SK-N-SH (cell line): ENCODE measurements around the gene SLC5A1. TPM values are rescaled to one million over a fixed set of nuclear protein-coding genes. Genes with fewer than 3 reads are reported as not detected.
A peak's percentile ranks its signal among the peaks of the same experiment; 100 is the strongest.

Experiments
- CTCF ChIA-PET: fragments of 300-600, 350-600 bp; formaldehyde crosslinking; extraction: SDS; loops from one replicate; lab custom pipeline; 2021; lab: Yijun Ruan, JAX
- POLR2A ChIA-PET: fragments of 350-600 bp; sonication (Branson Sonifier 250); formaldehyde crosslinking; extraction: SDS; loops from one replicate; lab custom pipeline; 2020; ENCODE audit warnings: antibody characterized with exemption, inconsistent platforms; lab: Yijun Ruan, JAX
- DNase-seq: peaks from one replicate; pipeline ENCODE4 v3.0.0; 2012
- H2AFZ ChIP-seq: fragments of 200-600 bp; sonication (generic); 2 replicates; pipeline ENCODE4 v1.8.1; 2016; ENCODE audit warnings: antibody characterized with exemption, mild to moderate bottlenecking, low read depth
- H3F3A ChIP-seq: fragments of 200-600 bp; sonication (generic); replicated peaks from 2 replicates; pipeline ENCODE3; 2016; ENCODE audit warnings: antibody characterized with exemption, mild to moderate bottlenecking; ENCODE audit not compliant: insufficient read depth
- H3K27ac ChIP-seq, 2 experiments: fragments of 200-500 bp in 1 of 2; fragments of 200-600 bp in 1 of 2; sonication (Bioruptor generic) in 1 of 2; sonication (generic), shearing (Covaris generic) in 1 of 2; 2 replicates each; pipeline versions ENCODE4 v1.5.1 to v1.6.1; 2014 to 2016; ENCODE audit warnings: low read depth in 2 of 2, inconsistent platforms in 1 of 2, low read length in 1 of 2, mild to moderate bottlenecking in 1 of 2, mixed read lengths in 1 of 2
- H3K27me3 ChIP-seq: fragments of 200-600 bp; sonication (generic), shearing (Covaris generic); 2 replicates; pipeline ENCODE4 v1.6.1; 2016; ENCODE audit warnings: mixed run types; ENCODE audit not compliant: insufficient read depth
- H3K36me3 ChIP-seq, 2 experiments: fragments of 200-500 bp in 1 of 2; fragments of 200-600 bp in 1 of 2; sonication (Bioruptor generic) in 1 of 2; sonication (generic) in 1 of 2; replicated peaks in 1 of 2; 2 replicates each; pipeline versions ENCODE3 to v1.5.1; 2014 to 2016; ENCODE audit warnings: low read length in 1 of 2, mild to moderate bottlenecking in 1 of 2; ENCODE audit not compliant: insufficient read depth in 2 of 2, control insufficient read depth in 1 of 2
- H3K4me1 ChIP-seq, 2 experiments: fragments of 200-500 bp in 1 of 2; fragments of 200-600 bp in 1 of 2; sonication (Bioruptor generic) in 1 of 2; sonication (generic), shearing (Covaris generic) in 1 of 2; 2 replicates each; pipeline versions ENCODE4 v1.5.1 to v1.6.1; 2014 to 2016; ENCODE audit warnings: low read depth in 1 of 2, low read length in 1 of 2, mixed run types in 1 of 2; ENCODE audit not compliant: insufficient read depth in 2 of 2, control insufficient read depth in 1 of 2
- H3K4me2 ChIP-seq: fragments of 200-600 bp; sonication (generic), shearing (Covaris generic); 2 replicates; pipeline ENCODE4 v1.6.1; 2017; ENCODE audit warnings: mixed run types
- H3K4me3 ChIP-seq, 2 experiments: fragments of 200-500 bp in 1 of 2; fragments of 200-600 bp in 1 of 2; sonication (Bioruptor generic) in 1 of 2; sonication (generic), shearing (Covaris generic) in 1 of 2; 2 replicates each; pipeline versions ENCODE4 v1.5.1 to v1.8.1; 2014 to 2016; ENCODE audit warnings: low read depth in 2 of 2, inconsistent platforms in 1 of 2, low read length in 1 of 2, mild to moderate bottlenecking in 1 of 2, mixed read lengths in 1 of 2, moderate library complexity in 1 of 2
- H3K79me2 ChIP-seq: fragments of 200-600 bp; sonication (generic); 2 replicates; pipeline ENCODE4 v1.8.1; 2017; ENCODE audit warnings: mild to moderate bottlenecking; ENCODE audit not compliant: insufficient read depth
- H3K9ac ChIP-seq: fragments of 200-600 bp; sonication (generic); 2 replicates; pipeline ENCODE4 v1.6.1; 2017; ENCODE audit warnings: mixed run types
- H3K9me2 ChIP-seq: fragments of 200-600 bp; sonication (generic); 2 replicates; pipeline ENCODE4 v1.6.1; 2017; ENCODE audit warnings: mixed run types
- H3K9me3 ChIP-seq: fragments of 200-600 bp; sonication (generic); 2 replicates; pipeline ENCODE4 v1.6.1; 2017; ENCODE audit warnings: mixed run types, mild to moderate bottlenecking, moderate library complexity
- H4K20me1 ChIP-seq: fragments of 200-600 bp; sonication (generic); 2 replicates; pipeline ENCODE4 v1.6.1; 2017; ENCODE audit warnings: mild to moderate bottlenecking, mixed run types; ENCODE audit not compliant: insufficient read depth
- CTCF ChIP-seq: fragments of 200-600 bp; sonication (generic); IDR thresholded peaks from 2 replicates; pipeline ENCODE4 v1.6.1; 2017; ENCODE audit warnings: antibody characterized with exemption, mild to moderate bottlenecking, moderate library complexity
- ELF1 ChIP-seq: IDR thresholded peaks from 2 replicates; pipeline ENCODE4 v1.4.0; 2012
- GABPA ChIP-seq: IDR thresholded peaks from 2 replicates; pipeline ENCODE4 v1.4.0; 2012; ENCODE audit warnings: low read depth, mild to moderate bottlenecking
- JUND ChIP-seq: IDR thresholded peaks from 2 replicates; pipeline ENCODE4 v1.4.0; 2012
- PBX3 ChIP-seq: IDR thresholded peaks from 2 replicates; pipeline ENCODE4; 2012
- RAD21 ChIP-seq: IDR thresholded peaks from 2 replicates; pipeline ENCODE4 v1.6.1; 2012; ENCODE audit warnings: mild to moderate bottlenecking, low read length
- RFX5 ChIP-seq: IDR thresholded peaks from 2 replicates; pipeline ENCODE4 v1.6.1; 2012; ENCODE audit warnings: mild to moderate bottlenecking, improper control_type of control experiment, low read length
- RXRA ChIP-seq: IDR thresholded peaks from 2 replicates; pipeline ENCODE4 v1.4.0; 2012; ENCODE audit warnings: low read depth, mild to moderate bottlenecking, borderline replicate concordance
- TEAD4 ChIP-seq: IDR thresholded peaks from 2 replicates; pipeline ENCODE4 v1.4.0; 2012; ENCODE audit warnings: mild to moderate bottlenecking, borderline replicate concordance; ENCODE audit not compliant: insufficient read depth
- WGBS: methylation state at CpG from one replicate; pipeline ENCODE4 v1.1.6; 2017; ENCODE audit warnings: low lambda C conversion rate; 5-methylcytosine and 5-hydroxymethylcytosine counted together
- polyA plus RNA-seq, 3 experiments: library from polyadenylated mRNA; depleted of rRNA; stranded (reverse); fragments of >200 nt; gene quantifications; 2 replicates each; pipeline ENCODE4 v1.2.3, GENCODE V29; 2012
- TF ChIP-seq, protein P1 (sequence below): fragments of 150-350 bp; IDR thresholded peaks from 2 replicates; pipeline ENCODE4 v1.6.1; 2016; ENCODE audit warnings: mild to moderate bottlenecking, low read depth, low read length
- TF ChIP-seq, protein P2 (sequence below): IDR thresholded peaks from 2 replicates; pipeline ENCODE4 v1.4.0; 2012; ENCODE audit warnings: low read depth

Gene SLC5A1
- polyA plus RNA-seq, 1 of the 3 experiments (the other 2 are of a cell fraction): not detected

- TF ChIP-seq, protein P1, sequence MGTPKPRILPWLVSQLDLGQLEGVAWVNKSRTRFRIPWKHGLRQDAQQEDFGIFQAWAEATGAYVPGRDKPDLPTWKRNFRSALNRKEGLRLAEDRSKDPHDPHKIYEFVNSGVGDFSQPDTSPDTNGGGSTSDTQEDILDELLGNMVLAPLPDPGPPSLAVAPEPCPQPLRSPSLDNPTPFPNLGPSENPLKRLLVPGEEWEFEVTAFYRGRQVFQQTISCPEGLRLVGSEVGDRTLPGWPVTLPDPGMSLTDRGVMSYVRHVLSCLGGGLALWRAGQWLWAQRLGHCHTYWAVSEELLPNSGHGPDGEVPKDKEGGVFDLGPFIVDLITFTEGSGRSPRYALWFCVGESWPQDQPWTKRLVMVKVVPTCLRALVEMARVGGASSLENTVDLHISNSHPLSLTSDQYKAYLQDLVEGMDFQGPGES: no peak
- no peak for TF ChIP-seq RFX5
Measured at GRCh38 chr22:32100711-32101110, 57.6 kb downstream of the SLC5A1 start (continued).

- 37% methylated on average over 2 of the region's 2 CpGs for WGBS
- no peak overlapping the region for H3K4me2 ChIP-seq
- H4K20me1 ChIP-seq: no peaks in the 10 kb centered on the region
- H3K4me1 ChIP-seq: no peaks in the 10 kb centered on the region
- no peaks in the 10 kb centered on the region for H3K9me3 ChIP-seq
- H3F3A ChIP-seq: no peaks in the 10 kb centered on the region
- H3K36me3 ChIP-seq: no peaks in the 10 kb centered on the region
- H3K9ac ChIP-seq: no peak overlapping the region
- no peaks in the 10 kb centered on the region for H3K79me2 ChIP-seq
- ChIA-PET CTCF (interaction anchor here (0.6 to 3.0 kb wide), 17 partner anchors 14 to 372 kb away, joined by 3 to 17 read pairs (median 4); no protein-coding TSS in a partner anchor), POLR2A (no interaction called here)
- no peaks in the 10 kb centered on the region for H3K9me2 ChIP-seq
- no peak overlapping the region for H3K27ac ChIP-seq
- peak; percentile 42 for DNase-seq
- H3K27me3 ChIP-seq: 0 out of 2 replicates have a peak, but pooled peaks cover 5% of the 10 kb centered on the region
- no peak for TF ChIP-seq ELF1
- TF ChIP-seq GABPA: no peak
- TF ChIP-seq TEAD4: no peak
- TF ChIP-seq PBX3: no peak
- TF ChIP-seq RXRA: no peak
- no peak for TF ChIP-seq JUND
- TF ChIP-seq RAD21: peak; percentile 74
- TF ChIP-seq, protein P2, sequence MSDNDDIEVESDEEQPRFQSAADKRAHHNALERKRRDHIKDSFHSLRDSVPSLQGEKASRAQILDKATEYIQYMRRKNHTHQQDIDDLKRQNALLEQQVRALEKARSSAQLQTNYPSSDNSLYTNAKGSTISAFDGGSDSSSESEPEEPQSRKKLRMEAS: no peak
- peak; percentile 55 for TF ChIP-seq CTCF
- TF ChIP-seq, all 33 proteins: peak for 2
- no peak overlapping the region for H2AFZ ChIP-seq
- H3K4me3 ChIP-seq: no peak overlapping the region
Measured at GRCh38 chr22:32103658-32104315, 60.7 kb downstream of the SLC5A1 start.
